T-helper 17 cell (primary cell): Measurements from ENCODE around the gene RNU5B-1. TPM values are rescaled to one million over a fixed set of nuclear protein-coding genes. Genes with fewer than 3 reads are reported as not detected.

ENCODE experiments used
- ATAC-seq: fragments of 150-1000 bp; cut with Tn5 transposase; 2 replicates; pipeline ENCODE4 v1.10.0; 2021; ENCODE audit warnings: mild to moderate bottlenecking, moderate library complexity
- DNase-seq, 3 donors: peaks; one replicate each; pipeline versions ENCODE4 v3.0.0 to v3.0.0-alpha.2; 2020 to 2021
- H3K9me3 ChIP-seq: one replicate; pipeline ENCODE4 v1.7.0; 2013; ENCODE audit warnings: low read length, mild to moderate bottlenecking; ENCODE audit not compliant: control insufficient read depth, poor library complexity, severe bottlenecking
- H3K27ac Mint-ChIP-seq: one replicate; pipeline ENCODE4 v1.8.0; 2022; ENCODE audit warnings: mild to moderate bottlenecking, moderate library complexity, mixed read lengths
- H3K27me3 Mint-ChIP-seq: one replicate; pipeline ENCODE4 v1.8.0; 2022; ENCODE audit warnings: mixed read lengths
- H3K36me3 Mint-ChIP-seq: one replicate; pipeline ENCODE4 v1.8.0; 2022; ENCODE audit warnings: low read depth, mixed read lengths
- H3K4me1 Mint-ChIP-seq: one replicate; pipeline ENCODE4 v1.8.0; 2022; ENCODE audit warnings: mild to moderate bottlenecking, mixed read lengths
- H3K4me3 Mint-ChIP-seq: one replicate; pipeline ENCODE4 v1.8.0; 2022; ENCODE audit warnings: mild to moderate bottlenecking, moderate library complexity, mixed read lengths
- total RNA-seq, 4 donors: library from RNA in 2 of 4; stranded (reverse) in 2 of 4; gene quantifications; one replicate each; pipeline ENCODE4 v1.2.3 and lab custom pipeline; 2022 to 2026

RNU5B-1 gene
- total RNA-seq, 2 donors from 2014 or later: not detected

GRCh38 chr15:65302061-65302460 lies 2.4 kb upstream of the RNU5B-1 start:
- DNase-seq (no peak), ATAC-seq (no peak)
- no peak overlapping the region for H3K4me3 Mint-ChIP-seq

GRCh38 chr15:65303687-65304380 lies 643 bp upstream of the RNU5B-1 start:
- H3K9me3 ChIP-seq: no peaks in the 10 kb centered on the region
- peak; percentile 3 for ATAC-seq
- H3K4me1 Mint-ChIP-seq: peaks cover 21% of the 10 kb centered on the region

More at GRCh38 chr15:65302061-65302460, 2.4 kb upstream of the RNU5B-1 start:
- Mint-ChIP-seq H3K4me1 (peaks cover 29% of the 10 kb centered on the region), H3K27ac (no peak overlapping the region), H3K27me3 (no peaks in the 10 kb centered on the region), H3K36me3 (no peaks in the 10 kb centered on the region)
- H3K9me3 ChIP-seq: no peaks in the 10 kb centered on the region

GRCh38 chr15:65305150-65305758 lies 777 bp downstream of the RNU5B-1 start:
- no peaks in the 10 kb centered on the region for H3K9me3 ChIP-seq
- Mint-ChIP-seq H3K27ac (peak overlapping the region; percentile 99), H3K4me3 (peak overlapping the region; percentile 95), H3K4me1 (peaks cover 20% of the 10 kb centered on the region), H3K36me3 (no peaks in the 10 kb centered on the region), H3K27me3 (no peaks in the 10 kb centered on the region)
- ATAC-seq (no peak), DNase-seq (no peak)

More at GRCh38 chr15:65303687-65304380, 643 bp upstream of the RNU5B-1 start:
- H3K27me3 Mint-ChIP-seq: no peaks in the 10 kb centered on the region
- no peaks in the 10 kb centered on the region for H3K36me3 Mint-ChIP-seq
- peak overlapping the region; percentile 95 for H3K4me3 Mint-ChIP-seq
- H3K27ac Mint-ChIP-seq: peak overlapping the region; percentile 99
- DNase-seq: no peak

GRCh38 chr15:65305776-65306175 lies 1.3 kb downstream of the RNU5B-1 start:
- Mint-ChIP-seq H3K27ac (peak overlapping the region; percentile 62), H3K4me3 (no peak overlapping the region), H3K36me3 (no peaks in the 10 kb centered on the region), H3K4me1 (peaks cover 16% of the 10 kb centered on the region), H3K27me3 (no peaks in the 10 kb centered on the region)
- no peaks in the 10 kb centered on the region for H3K9me3 ChIP-seq
- DNase-seq (no peak), ATAC-seq (no peak)

- DNase-seq (no peak), ATAC-seq (no peak)
- no peaks in the 10 kb centered on the region for H3K9me3 ChIP-seq
- H3K27me3 Mint-ChIP-seq: no peaks in the 10 kb centered on the region
- H3K4me3 Mint-ChIP-seq: no peak overlapping the region
- H3K36me3 Mint-ChIP-seq: no peaks in the 10 kb centered on the region
- peaks cover 16% of the 10 kb centered on the region for H3K4me1 Mint-ChIP-seq
- peak overlapping the region; percentile 62 for H3K27ac Mint-ChIP-seq
Observed at GRCh38 chr15:65306551-65306950, 2.1 kb downstream of the RNU5B-1 start.

GRCh38 chr15:65307978-65308377 lies 3.5 kb downstream of the RNU5B-1 start:
- DNase-seq (no peak), ATAC-seq (no peak)
- H3K27ac Mint-ChIP-seq: no peak overlapping the region
- H3K4me1 Mint-ChIP-seq: peaks cover 16% of the 10 kb centered on the region
- no peaks in the 10 kb centered on the region for H3K9me3 ChIP-seq
- no peaks in the 10 kb centered on the region for H3K36me3 Mint-ChIP-seq
- no peak overlapping the region for H3K4me3 Mint-ChIP-seq
- peaks cover 5% of the 10 kb centered on the region for H3K27me3 Mint-ChIP-seq

- no peaks in the 10 kb centered on the region for H3K9me3 ChIP-seq
- Mint-ChIP-seq H3K27me3 (peaks cover 5% of the 10 kb centered on the region), H3K36me3 (no peaks in the 10 kb centered on the region), H3K4me1 (peaks cover 6% of the 10 kb centered on the region), H3K27ac (no peak overlapping the region), H3K4me3 (no peak overlapping the region)
- ATAC-seq (no peak), DNase-seq (no peak)
Observed at GRCh38 chr15:65309882-65310418, 5.5 kb downstream of the RNU5B-1 start.

- H3K9me3 ChIP-seq: no peaks in the 10 kb centered on the region
- H3K4me1 Mint-ChIP-seq: peaks cover 3% of the 10 kb centered on the region
- no peak overlapping the region for H3K27ac Mint-ChIP-seq
- peaks cover 11% of the 10 kb centered on the region for H3K27me3 Mint-ChIP-seq
- no peaks in the 10 kb centered on the region for H3K36me3 Mint-ChIP-seq
- H3K4me3 Mint-ChIP-seq: no peak overlapping the region
- no peak for DNase-seq
- no peak for ATAC-seq
Observed at GRCh38 chr15:65310431-65311137, 6.1 kb downstream of the RNU5B-1 start.

- H3K9me3 ChIP-seq: no peaks in the 10 kb centered on the region
- Mint-ChIP-seq H3K4me3 (no peak overlapping the region), H3K27me3 (peaks cover 11% of the 10 kb centered on the region), H3K4me1 (no peaks in the 10 kb centered on the region), H3K36me3 (no peaks in the 10 kb centered on the region), H3K27ac (no peak overlapping the region)
- ATAC-seq: no peak
- no peak for DNase-seq
Observed at GRCh38 chr15:65311760-65312159, 7.3 kb downstream of the RNU5B-1 start.

GRCh38 chr15:65312400-65312916 lies 8.0 kb downstream of the RNU5B-1 start:
- DNase-seq (no peak), ATAC-seq (no peak)
- no peaks in the 10 kb centered on the region for H3K9me3 ChIP-seq
- Mint-ChIP-seq H3K4me3 (no peak overlapping the region), H3K27me3 (peaks cover 11% of the 10 kb centered on the region), H3K4me1 (no peaks in the 10 kb centered on the region), H3K36me3 (no peaks in the 10 kb centered on the region), H3K27ac (no peak overlapping the region)

- H3K4me3 Mint-ChIP-seq: no peak overlapping the region
- H3K36me3 Mint-ChIP-seq: no peaks in the 10 kb centered on the region
- peaks cover 26% of the 10 kb centered on the region for H3K27me3 Mint-ChIP-seq
- H3K27ac Mint-ChIP-seq: no peak overlapping the region
- H3K9me3 ChIP-seq: no peaks in the 10 kb centered on the region
- DNase-seq (peak; percentile 52 to 67 (median 56)), ATAC-seq (peak; percentile 99)
- H3K4me1 Mint-ChIP-seq: peaks cover 4% of the 10 kb centered on the region
Observed at GRCh38 chr15:65318870-65319356, 14.4 kb downstream of the RNU5B-1 start.

- Mint-ChIP-seq H3K27me3 (peaks cover 37% of the 10 kb centered on the region), H3K36me3 (no peaks in the 10 kb centered on the region), H3K4me1 (peaks cover 4% of the 10 kb centered on the region), H3K27ac (no peak overlapping the region), H3K4me3 (no peak overlapping the region)
- no peaks in the 10 kb centered on the region for H3K9me3 ChIP-seq
- no peak for DNase-seq
- no peak for ATAC-seq
Observed at GRCh38 chr15:65323071-65323511, 18.6 kb downstream of the RNU5B-1 start.

GRCh38 chr15:65326117-65326526 lies 21.6 kb downstream of the RNU5B-1 start:
- Mint-ChIP-seq H3K36me3 (no peaks in the 10 kb centered on the region), H3K4me1 (no peaks in the 10 kb centered on the region), H3K4me3 (no peak overlapping the region), H3K27ac (no peak overlapping the region), H3K27me3 (peaks cover 41% of the 10 kb centered on the region)
- DNase-seq (no peak), ATAC-seq (no peak)
- H3K9me3 ChIP-seq: no peaks in the 10 kb centered on the region
